Kidney (tissue), 22 donors: ENCODE measurements around the gene ZNF518A. TPM values are rescaled to one million over a fixed set of nuclear protein-coding genes. Genes with fewer than 3 reads are reported as not detected.

Experiments used
- DNase-seq, 5 donors: peaks; one replicate each; pipeline ENCODE4 v3.0.0-alpha.2; 2013 to 2020
- FAIRE-seq: peaks from 2 replicates; lab custom pipeline; 2012; peaks lifted over from hg19 to GRCh38; lab: Jason Lieb, UNC
- H3K27ac ChIP-seq, 2 donors: one replicate each; pipeline ENCODE4 v1.7.0; 2013; ENCODE audit warnings: low read depth in 2 of 2, low read length in 2 of 2, inconsistent platforms in 1 of 2
- H3K27me3 ChIP-seq: one replicate; pipeline ENCODE4 v1.7.1; 2013; ENCODE audit warnings: low read length, inconsistent platforms; ENCODE audit not compliant: control insufficient read depth, insufficient read depth
- H3K36me3 ChIP-seq, 3 donors: one replicate each; pipeline versions ENCODE4 v1.7.0 to v1.7.1; 2013; ENCODE audit warnings: low read length in 3 of 3, control low read depth in 1 of 3, inconsistent platforms in 1 of 3; ENCODE audit not compliant: insufficient read depth in 3 of 3, control insufficient read depth in 2 of 3
- H3K4me1 ChIP-seq, 3 donors: one replicate each; pipeline versions ENCODE4 v1.7.0 to v1.7.1; 2013; ENCODE audit warnings: low read length in 3 of 3, inconsistent platforms in 1 of 3, low read depth in 1 of 3; ENCODE audit not compliant: control insufficient read depth in 2 of 3, insufficient read depth in 2 of 3
- H3K4me3 ChIP-seq, 3 donors: one replicate each; pipeline versions ENCODE4 v1.7.0 to v1.8.1; 2013; ENCODE audit warnings: low read length in 3 of 3, control low read depth in 1 of 3, inconsistent platforms in 1 of 3
- H3K9ac ChIP-seq, 3 donors: one replicate each; pipeline versions ENCODE4 v1.7.0 to v1.7.1; 2013; ENCODE audit warnings: low read length in 3 of 3, control low read depth in 1 of 3, inconsistent platforms in 1 of 3
- H3K9me3 ChIP-seq, 3 donors: one replicate each; pipeline versions ENCODE4 v1.7.0 to v1.7.1; 2013; ENCODE audit warnings: low read length in 3 of 3, control low read depth in 1 of 3, inconsistent platforms in 1 of 3; ENCODE audit not compliant: control insufficient read depth in 2 of 3, insufficient read depth in 1 of 3
- intact Hi-C: fragments of 100-400 bp; cut with DNase I; formaldehyde crosslinking; loops from one replicate; pipeline ENCODE4 v1.11.1; 2022
- long read RNA-seq, 10 donors: library from polyadenylated mRNA in 1 of 10; unstranded in 1 of 10; transcript quantifications; one replicate each; pipeline ENCODE4 v2.0.0 and lab custom pipeline, GENCODE V29; 2021 to 2026
- polyA plus RNA-seq: library from polyadenylated mRNA; stranded (reverse); fragments of 350-450 nt; fragmentation: Illumina TruSeq; extraction: RNeasy Lipid Tissue Mini Kit (QIAGEN cat#74804); gene quantifications from one replicate; pipeline ENCODE4 v1.2.3, GENCODE V29; 2014; ENCODE audit warnings: low read depth, low replicate concordance; ENCODE audit not compliant: insufficient read depth
- total RNA-seq: library from RNA; stranded (reverse); fragmentation: NEBNext Ultra II Directional; extraction: Animal tissue kit (Norgen Biotek cat#: 25700); gene quantifications from one replicate; pipeline ENCODE4 v1.2.1, GENCODE V29; 2021
- TF ChIP-seq, protein P1 (sequence below): IDR thresholded peaks from 3 replicates; pipeline ENCODE4 v1.5.1; 2012; ENCODE audit warnings: mild to moderate bottlenecking, moderate library complexity, borderline replicate concordance; ENCODE audit not compliant: insufficient read depth; ENCODE audit errors: extremely low read depth
- donor health status: control.
- donor health status: control.
- donor health status: control.
- donor health status: control.
- donor health status: control.
- donor health status: DM: yes; HTN: yes; CAD: no.
- donor health status: Normal renal cell carcinoma (clear cell type).

The ZNF518A gene, protein sequence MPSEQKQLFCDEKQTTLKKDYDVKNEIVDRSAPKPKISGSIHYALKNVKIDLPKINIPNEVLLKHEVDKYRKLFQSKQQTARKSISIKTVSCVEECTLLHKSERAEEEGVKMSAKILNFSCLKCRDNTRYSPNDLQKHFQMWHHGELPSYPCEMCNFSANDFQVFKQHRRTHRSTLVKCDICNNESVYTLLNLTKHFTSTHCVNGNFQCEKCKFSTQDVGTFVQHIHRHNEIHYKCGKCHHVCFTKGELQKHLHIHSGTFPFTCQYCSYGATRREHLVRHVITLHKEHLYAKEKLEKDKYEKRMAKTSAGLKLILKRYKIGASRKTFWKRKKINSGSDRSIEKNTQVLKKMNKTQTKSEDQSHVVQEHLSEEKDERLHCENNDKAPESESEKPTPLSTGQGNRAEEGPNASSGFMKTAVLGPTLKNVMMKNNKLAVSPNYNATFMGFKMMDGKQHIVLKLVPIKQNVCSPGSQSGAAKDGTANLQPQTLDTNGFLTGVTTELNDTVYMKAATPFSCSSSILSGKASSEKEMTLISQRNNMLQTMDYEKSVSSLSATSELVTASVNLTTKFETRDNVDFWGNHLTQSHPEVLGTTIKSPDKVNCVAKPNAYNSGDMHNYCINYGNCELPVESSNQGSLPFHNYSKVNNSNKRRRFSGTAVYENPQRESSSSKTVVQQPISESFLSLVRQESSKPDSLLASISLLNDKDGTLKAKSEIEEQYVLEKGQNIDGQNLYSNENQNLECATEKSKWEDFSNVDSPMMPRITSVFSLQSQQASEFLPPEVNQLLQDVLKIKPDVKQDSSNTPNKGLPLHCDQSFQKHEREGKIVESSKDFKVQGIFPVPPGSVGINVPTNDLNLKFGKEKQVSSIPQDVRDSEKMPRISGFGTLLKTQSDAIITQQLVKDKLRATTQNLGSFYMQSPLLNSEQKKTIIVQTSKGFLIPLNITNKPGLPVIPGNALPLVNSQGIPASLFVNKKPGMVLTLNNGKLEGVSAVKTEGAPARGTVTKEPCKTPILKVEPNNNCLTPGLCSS (N-terminal part only)
- total RNA-seq (29.4 TPM), polyA plus RNA-seq (4.8 TPM)
- long read RNA-seq, donor 1, full-length matches to known transcripts = 1 of 7 reads
- long read RNA-seq, donor 1, partial matches to known transcripts = 6 of 7 reads
- long read RNA-seq, donor 1, other reads (novel, unspliced or antisense) = 0 of 7 reads
- long read RNA-seq, donor 2, full-length matches to known transcripts = 3 of 10 reads
- long read RNA-seq, donor 2, partial matches to known transcripts = 7 of 10 reads
- long read RNA-seq, donor 2, other reads (novel, unspliced or antisense) = 0 of 10 reads
- long read RNA-seq, donor 3, full-length matches to known transcripts = 2 of 31 reads
- long read RNA-seq, donor 3, partial matches to known transcripts = 19 of 31 reads
- long read RNA-seq, donor 3, other reads (novel, unspliced or antisense) = 10 of 31 reads
- long read RNA-seq, donor 4, partial matches to known transcripts = 23 of 34 reads
- long read RNA-seq, donor 4, other reads (novel, unspliced or antisense) = 11 of 34 reads
- long read RNA-seq, donor 5 = 0 reads
- long read RNA-seq, donor 6, full-length matches to known transcripts = 1 of 42 reads
- long read RNA-seq, donor 6, partial matches to known transcripts = 36 of 42 reads
- long read RNA-seq, donor 6, other reads (novel, unspliced or antisense) = 5 of 42 reads
- long read RNA-seq, donor 7, partial matches to known transcripts = 0 of 4 reads
- long read RNA-seq, donor 7, other reads (novel, unspliced or antisense) = 4 of 4 reads
- long read RNA-seq, donor 8, full-length matches to known transcripts = 1 of 20 reads
- long read RNA-seq, donor 8, partial matches to known transcripts = 14 of 20 reads
- long read RNA-seq, donor 8, other reads (novel, unspliced or antisense) = 5 of 20 reads
- long read RNA-seq, donor 9, partial matches to known transcripts = 6 of 11 reads
- long read RNA-seq, donor 9, other reads (novel, unspliced or antisense) = 5 of 11 reads
- long read RNA-seq, donor 10, full-length matches to known transcripts = 5 of 13 reads
- long read RNA-seq, donor 10, partial matches to known transcripts = 8 of 13 reads
- long read RNA-seq, donor 10, other reads (novel, unspliced or antisense) = 0 of 13 reads

DNA sequence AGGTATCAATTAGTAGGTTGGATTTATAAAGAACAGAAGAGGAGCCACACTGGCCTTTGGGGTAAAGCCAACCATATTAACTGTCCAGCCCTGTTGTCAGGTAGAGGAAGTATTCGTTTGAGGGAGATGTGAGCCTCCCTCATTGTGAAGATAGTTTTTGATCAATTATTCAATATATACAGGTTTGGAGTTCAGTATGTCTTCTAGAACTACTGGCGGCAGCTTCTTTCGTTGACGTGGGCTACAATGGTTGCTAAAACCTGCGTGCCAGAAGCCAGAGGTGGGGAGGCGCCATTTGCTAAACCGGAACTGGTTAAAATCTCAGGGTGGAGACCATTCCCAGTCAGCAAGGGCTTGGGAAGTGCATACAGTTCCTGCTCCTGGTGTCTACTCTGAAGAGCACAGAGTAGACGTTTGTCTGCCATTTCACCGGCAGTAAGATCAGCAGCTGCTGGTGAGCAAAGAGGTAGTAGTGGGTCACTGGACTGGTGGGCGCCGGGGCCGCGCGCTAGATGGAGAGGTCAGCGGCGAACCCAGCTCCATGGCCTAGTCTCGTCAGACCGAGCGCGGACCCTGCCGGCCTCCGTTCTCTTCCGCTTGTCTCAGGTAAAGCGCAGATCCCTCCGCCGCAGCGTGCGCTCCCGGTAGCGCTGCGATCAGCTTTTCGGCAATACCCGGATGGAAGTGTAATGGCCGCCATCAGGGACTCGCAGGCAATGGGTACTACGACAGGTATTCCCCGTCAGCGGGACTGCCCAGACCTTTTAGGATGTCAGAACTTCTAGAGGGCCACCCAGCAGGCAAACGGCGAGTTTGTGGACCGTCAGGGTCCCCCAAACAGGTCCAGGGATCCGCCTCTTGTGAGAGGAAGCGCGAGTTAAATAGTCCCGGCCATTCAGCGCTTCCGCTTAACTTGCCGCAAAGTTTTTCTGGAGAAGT is at the start of gene ZNF518A:
ZNF518A (plus strand) TSS at position 911 of the 939 bp plus-strand sequence. CDS start 26,026 bp downstream, outside the sequence.
- H3K4me1 ChIP-seq = peaks cover 0 to 8% (median 2%) of the 10 kb centered on the region in 3 donors
- H3K27ac ChIP-seq = peak within 1 kb of the TSS; percentile 95 to 98
- DNase-seq (peak; percentile 96 to 99 (median 97)), FAIRE-seq (no peak)
- TF ChIP-seq, protein P1, sequence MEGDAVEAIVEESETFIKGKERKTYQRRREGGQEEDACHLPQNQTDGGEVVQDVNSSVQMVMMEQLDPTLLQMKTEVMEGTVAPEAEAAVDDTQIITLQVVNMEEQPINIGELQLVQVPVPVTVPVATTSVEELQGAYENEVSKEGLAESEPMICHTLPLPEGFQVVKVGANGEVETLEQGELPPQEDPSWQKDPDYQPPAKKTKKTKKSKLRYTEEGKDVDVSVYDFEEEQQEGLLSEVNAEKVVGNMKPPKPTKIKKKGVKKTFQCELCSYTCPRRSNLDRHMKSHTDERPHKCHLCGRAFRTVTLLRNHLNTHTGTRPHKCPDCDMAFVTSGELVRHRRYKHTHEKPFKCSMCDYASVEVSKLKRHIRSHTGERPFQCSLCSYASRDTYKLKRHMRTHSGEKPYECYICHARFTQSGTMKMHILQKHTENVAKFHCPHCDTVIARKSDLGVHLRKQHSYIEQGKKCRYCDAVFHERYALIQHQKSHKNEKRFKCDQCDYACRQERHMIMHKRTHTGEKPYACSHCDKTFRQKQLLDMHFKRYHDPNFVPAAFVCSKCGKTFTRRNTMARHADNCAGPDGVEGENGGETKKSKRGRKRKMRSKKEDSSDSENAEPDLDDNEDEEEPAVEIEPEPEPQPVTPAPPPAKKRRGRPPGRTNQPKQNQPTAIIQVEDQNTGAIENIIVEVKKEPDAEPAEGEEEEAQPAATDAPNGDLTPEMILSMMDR = no peak
- peak within 1 kb of the TSS; percentile 41 to 84 (median 68) for H3K9ac ChIP-seq
- peaks cover under 1 to 15% (median 2%) of the 10 kb centered on the region in 3 donors for H3K36me3 ChIP-seq
- H3K4me3 ChIP-seq = peak within 1 kb of the TSS; percentile 75 to 90 (median 85)
- intact Hi-C loops = no loop called here
- H3K9me3 ChIP-seq = peaks cover 0 to 9% (median 2%) of the 10 kb centered on the region in 3 donors
- H3K27me3 ChIP-seq = no peaks in the 10 kb centered on the region

DNA sequence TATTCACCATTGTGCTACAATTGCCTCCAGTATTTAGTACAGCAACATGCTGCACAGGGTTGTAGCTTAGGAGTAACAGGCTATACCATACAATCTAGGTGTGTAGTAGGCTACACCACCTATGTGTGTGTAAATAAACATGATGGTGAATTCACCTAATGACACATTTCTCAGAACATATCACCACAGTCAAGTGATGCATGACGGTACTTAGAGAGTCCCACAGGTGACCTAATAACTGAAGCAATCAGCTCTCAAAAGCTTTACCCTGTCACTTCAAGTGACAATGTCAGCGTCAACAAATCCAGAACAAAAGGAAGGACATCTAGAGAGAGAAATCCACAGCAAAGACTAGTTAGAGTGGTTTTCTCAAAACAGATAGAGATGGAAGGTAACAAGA is 47.9 kb upstream of the ZNF518A start:
- TF ChIP-seq, protein P1 = no peak
- no peak overlapping the region for H3K9ac ChIP-seq
- no peaks in the 10 kb centered on the region for H3K4me1 ChIP-seq
- intact Hi-C loops = no loop called here
- H3K27ac ChIP-seq = no peak overlapping the region
- FAIRE-seq (no peak), DNase-seq (no peak)
- no peaks in the 10 kb centered on the region for H3K36me3 ChIP-seq
- H3K4me3 ChIP-seq = no peak overlapping the region
- H3K9me3 ChIP-seq = no peaks in the 10 kb centered on the region
- H3K27me3 ChIP-seq = no peaks in the 10 kb centered on the region
